ENCODE measurements around the gene AHDC1.

Gene AHDC1

DNA sequence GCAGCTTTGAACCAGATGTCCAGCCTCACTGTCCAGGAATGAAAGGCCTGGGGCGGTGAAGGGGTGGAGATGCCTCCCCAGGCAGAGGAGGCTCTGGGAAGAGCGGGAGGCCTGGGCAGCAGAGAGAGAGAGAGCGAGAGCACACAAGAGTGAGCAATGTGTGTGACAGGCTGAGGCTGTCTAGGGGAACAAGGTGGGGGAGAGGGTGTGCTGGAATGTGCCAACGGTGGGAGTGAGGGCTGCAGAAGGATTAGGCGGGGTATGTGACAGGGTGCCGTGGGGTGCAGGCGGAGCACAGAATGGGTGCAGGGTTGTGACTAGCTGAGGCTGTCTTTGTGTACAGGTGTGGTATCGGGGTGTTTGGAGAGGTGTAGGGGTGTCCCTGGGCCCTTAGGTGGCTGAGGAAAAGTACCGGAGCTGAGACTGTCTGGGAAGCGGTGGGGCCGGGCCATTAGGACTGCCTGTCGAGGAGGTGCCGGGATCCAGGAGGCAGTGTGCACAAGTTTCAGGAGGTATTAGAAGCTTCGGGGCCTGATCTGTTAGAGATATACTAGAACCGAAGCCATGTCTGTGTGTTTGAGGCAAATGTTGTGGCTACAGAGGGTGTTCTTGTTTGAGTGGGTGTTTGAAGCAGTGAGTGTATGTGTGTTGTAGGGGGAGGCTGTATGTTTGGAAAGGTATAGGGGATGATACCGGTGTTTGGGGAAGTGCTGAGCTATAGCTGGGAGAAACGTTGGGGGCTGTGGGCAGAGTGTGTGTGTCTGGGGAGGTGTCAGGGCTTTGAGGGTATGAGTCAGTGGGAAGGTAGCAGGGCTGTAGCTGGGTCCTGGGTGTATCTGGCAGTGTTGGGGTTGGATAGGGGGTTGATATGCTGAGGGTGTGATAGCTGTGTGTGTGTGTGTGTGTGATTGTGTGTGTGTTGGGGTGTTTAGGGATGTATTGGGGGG, 9.1 kb downstream of the AHDC1 start:
- Histone ChIP-seq H3K4me1 (ENCODE audit: control insufficient read depth, insufficient read depth, low read length) (peaks cover 92% of the 10 kb centered on the region), H3K36me3 (ENCODE audit: control insufficient read depth, insufficient read depth, low read length) (no peaks in the 10 kb centered on the region), H3K27ac (ENCODE audit: low read depth, low read length) (no peak overlapping the region), H3K4me3 (ENCODE audit: low read depth, low read length) (no peak overlapping the region), H3K27me3 (ENCODE audit: control insufficient read depth, insufficient read depth, low read length) (no peaks in the 10 kb centered on the region), H3K9me3 (ENCODE audit: control insufficient read depth, insufficient read depth, low read depth, low read length) (no peaks in the 10 kb centered on the region), H3K9ac (ENCODE audit: low read length) (peak overlapping the region; percentile 2)

DNA sequence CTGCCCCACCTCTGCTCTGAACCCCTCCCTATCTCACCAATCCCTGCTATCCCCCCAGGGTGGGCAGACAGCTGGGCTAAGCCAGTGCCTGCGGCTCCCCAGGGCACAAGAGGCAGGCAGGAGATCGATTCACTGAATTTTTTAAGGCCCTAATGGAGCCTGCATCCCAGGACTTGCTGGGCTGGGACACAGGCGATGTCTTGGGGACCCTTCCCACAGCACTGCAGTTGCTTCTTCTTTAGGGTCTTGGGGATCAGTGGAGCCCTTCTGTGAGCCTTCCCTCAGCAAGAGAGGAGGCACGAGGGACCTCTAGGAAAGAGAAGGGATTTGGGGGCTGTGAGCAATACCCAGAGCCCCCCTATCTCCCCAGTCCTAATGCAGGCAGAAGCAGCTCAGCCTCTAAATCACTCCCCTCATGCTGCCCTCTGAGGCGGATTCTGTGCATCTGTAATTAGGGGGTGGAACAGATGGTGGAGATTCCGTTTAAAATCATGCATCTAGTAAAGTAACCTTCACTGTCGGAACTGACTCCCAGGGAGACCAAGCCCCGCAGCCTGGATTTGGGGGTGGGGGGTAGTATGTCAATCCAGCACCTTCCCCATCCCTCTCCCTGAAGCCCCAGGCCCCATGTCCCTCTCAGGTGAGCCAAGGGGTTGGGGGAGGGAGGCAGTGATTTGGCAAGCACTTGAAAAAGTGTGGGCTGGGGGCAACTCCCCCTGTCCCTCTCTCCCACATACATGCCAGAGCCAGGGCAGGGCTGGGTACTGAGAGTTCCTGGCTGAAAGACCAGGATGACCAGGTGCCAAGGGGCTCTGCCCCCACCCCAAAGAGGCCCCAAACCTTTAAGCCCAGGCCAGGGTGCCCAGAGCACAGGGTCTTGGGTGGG, 10.0 kb downstream of the AHDC1 start:
- no peak overlapping the region for H3K27ac ChIP-seq (ENCODE audit: low read depth, low read length)
- no peaks in the 10 kb centered on the region for H3K27me3 ChIP-seq (ENCODE audit: control insufficient read depth, insufficient read depth, low read length)
- H3K4me1 ChIP-seq (ENCODE audit: control insufficient read depth, insufficient read depth, low read length) = peaks cover 84% of the 10 kb centered on the region
- H3K4me3 ChIP-seq (ENCODE audit: low read depth, low read length) = peak overlapping the region; percentile 50
- H3K9me3 ChIP-seq (ENCODE audit: control insufficient read depth, insufficient read depth, low read depth, low read length) = no peaks in the 10 kb centered on the region
- H3K36me3 ChIP-seq (ENCODE audit: control insufficient read depth, insufficient read depth, low read length) = 0 out of 2 replicates have a peak, but pooled peaks cover 4% of the 10 kb centered on the region
- no peak overlapping the region for H3K9ac ChIP-seq (ENCODE audit: low read length)

DNA sequence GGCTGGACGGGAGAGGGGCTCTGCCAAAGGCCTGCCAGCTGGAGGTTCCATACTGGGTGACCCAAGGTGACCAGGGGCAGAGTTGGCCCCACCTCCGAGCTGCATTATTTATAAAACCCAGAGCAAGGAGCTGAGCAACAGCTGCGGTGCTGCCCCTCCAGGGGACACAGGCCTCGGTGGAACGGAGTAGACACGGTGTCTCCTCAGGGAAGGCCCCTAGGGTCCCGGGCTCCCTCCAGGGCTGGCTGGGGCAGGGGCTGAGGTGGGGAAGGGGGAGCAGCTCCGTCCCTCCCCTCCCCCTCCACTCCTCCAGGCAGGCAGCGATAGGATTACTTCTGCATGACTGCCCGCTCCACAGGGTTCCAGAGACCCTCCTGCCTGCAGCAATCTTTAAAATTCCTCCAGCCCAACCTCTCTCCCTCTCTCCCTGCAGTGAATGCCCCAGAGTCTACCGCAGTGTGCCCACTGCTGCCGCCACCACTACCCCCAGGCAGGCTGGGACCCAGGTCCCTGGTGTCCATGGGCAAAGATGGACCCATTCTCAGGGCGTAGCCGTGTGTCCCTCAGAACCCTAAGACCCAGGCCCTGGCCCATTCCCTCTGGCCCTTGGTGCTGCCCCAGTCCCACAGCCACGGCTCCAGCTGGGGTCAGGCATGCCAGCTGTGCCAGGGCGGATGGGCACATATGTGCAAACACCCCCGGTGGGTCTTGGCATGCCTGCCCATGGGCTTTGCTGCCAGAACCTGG, 10.8 kb downstream of the AHDC1 start:
- Histone ChIP-seq H3K9ac (ENCODE audit: low read length) (peak overlapping the region; percentile 50), H3K4me3 (ENCODE audit: low read depth, low read length) (peak overlapping the region; percentile 50), H3K27me3 (ENCODE audit: control insufficient read depth, insufficient read depth, low read length) (no peaks in the 10 kb centered on the region), H3K9me3 (ENCODE audit: control insufficient read depth, insufficient read depth, low read depth, low read length) (no peaks in the 10 kb centered on the region), H3K27ac (ENCODE audit: low read depth, low read length) (peak overlapping the region; percentile 83; the same call in 1 of the 2 replicates), H3K36me3 (ENCODE audit: control insufficient read depth, insufficient read depth, low read length) (peaks cover 9% of the 10 kb centered on the region; the same call in 1 of the 2 replicates), H3K4me1 (ENCODE audit: control insufficient read depth, insufficient read depth, low read length) (peaks cover 76% of the 10 kb centered on the region)

DNA sequence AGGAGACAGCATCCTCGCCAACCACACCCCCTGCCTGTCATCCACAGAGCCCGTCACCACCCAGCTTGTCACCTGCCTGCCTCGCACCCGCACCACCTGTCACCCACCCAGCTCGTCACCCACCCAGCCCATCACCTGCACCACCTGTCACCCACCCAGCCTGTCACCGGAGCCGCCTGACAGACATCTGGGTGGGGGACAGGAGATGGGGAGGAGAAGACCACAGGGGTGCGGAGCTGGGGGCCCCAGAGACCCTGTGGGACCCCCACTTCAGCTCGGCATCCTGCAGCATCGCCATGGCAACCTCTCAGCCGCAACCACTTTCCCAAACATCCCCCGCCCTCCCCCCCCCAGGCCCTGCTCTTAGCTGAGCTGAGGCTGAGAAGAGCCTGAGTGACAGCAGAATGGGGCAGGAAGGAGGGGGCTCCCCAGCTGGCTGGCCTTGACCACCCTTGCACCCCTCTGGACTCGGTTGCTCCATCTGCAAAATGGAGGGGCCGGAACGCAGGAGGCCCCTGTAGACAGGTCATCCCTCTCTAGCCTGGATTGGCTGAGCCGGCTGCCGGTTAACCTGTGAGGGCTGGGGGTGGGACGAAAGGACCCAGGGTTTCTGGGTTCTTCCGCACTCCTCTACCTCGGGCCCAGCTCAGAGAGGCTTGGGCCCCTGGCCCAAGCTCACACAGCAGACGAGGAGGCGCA, 11.6 kb downstream of the AHDC1 start:
- Histone ChIP-seq H3K4me3 (ENCODE audit: low read depth, low read length) (peak overlapping the region; percentile 50), H3K4me1 (ENCODE audit: control insufficient read depth, insufficient read depth, low read length) (peaks cover 68% of the 10 kb centered on the region), H3K27me3 (ENCODE audit: control insufficient read depth, insufficient read depth, low read length) (no peaks in the 10 kb centered on the region), H3K9ac (ENCODE audit: low read length) (peak overlapping the region; percentile 35), H3K36me3 (ENCODE audit: control insufficient read depth, insufficient read depth, low read length) (peaks cover 9% of the 10 kb centered on the region; the same call in 1 of the 2 replicates), H3K27ac (ENCODE audit: low read depth, low read length) (peak overlapping the region; percentile 83; the same call in 1 of the 2 replicates), H3K9me3 (ENCODE audit: control insufficient read depth, insufficient read depth, low read depth, low read length) (no peaks in the 10 kb centered on the region)

DNA sequence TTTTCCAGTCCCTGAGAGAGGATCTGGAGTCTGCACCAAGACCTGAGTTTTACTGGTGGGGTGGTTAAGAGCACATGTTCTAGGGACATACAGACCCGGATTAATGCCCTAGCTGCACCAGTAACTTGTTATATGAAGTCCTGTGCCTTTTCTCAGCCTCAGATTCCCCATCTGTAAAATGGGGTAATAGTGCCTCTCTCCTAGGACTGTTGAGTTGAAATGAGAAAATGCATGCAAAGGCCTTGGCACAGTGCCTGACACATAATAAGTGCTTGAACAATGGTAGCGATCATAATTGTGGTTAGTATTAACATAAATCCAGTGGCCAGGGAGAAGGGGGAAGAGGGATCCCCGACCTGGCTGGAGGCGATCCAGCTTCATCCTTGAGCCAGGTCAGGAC, 12.3 kb downstream of the AHDC1 start:
- no peak overlapping the region for H3K4me3 ChIP-seq (ENCODE audit: low read depth, low read length)
- peaks cover 65% of the 10 kb centered on the region for H3K4me1 ChIP-seq (ENCODE audit: control insufficient read depth, insufficient read depth, low read length)
- no peaks in the 10 kb centered on the region for H3K9me3 ChIP-seq (ENCODE audit: control insufficient read depth, insufficient read depth, low read depth, low read length)
- H3K36me3 ChIP-seq (ENCODE audit: control insufficient read depth, insufficient read depth, low read length) = peaks cover 9% of the 10 kb centered on the region; the same call in 1 of the 2 replicates
- H3K27me3 ChIP-seq (ENCODE audit: control insufficient read depth, insufficient read depth, low read length) = no peaks in the 10 kb centered on the region
- no peak overlapping the region for H3K27ac ChIP-seq (ENCODE audit: low read depth, low read length)
- H3K9ac ChIP-seq (ENCODE audit: low read length) = no peak overlapping the region

DNA sequence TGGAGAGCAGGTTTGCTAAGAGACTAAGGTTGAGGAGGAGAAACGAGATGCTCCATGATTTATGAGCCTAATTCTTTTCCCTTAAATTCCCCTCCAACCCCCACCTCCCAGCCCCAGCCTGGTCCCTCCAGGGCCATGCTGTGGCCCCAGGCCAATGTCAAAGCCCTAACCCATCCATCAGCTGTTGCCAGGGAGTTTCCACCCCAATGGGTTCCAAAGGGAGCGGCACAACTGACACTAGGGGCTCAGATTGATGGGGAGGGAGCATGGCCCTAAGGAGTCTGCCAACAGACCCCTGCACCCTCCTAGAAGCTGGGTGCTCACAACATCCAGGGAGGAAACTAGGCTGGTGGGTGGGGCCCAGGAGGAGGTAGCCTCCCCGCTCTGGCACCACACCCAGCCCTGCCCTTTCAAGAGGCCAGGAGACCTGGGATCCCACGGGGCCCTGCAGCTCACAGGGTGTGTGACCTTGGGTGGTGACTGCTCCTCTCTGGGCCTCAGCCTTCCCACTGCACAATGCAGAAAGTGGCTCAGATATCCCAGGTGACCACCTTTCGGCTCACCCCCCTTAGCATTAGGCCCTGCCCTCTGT, 12.9 kb downstream of the AHDC1 start:
- Histone ChIP-seq H3K9me3 (ENCODE audit: control insufficient read depth, insufficient read depth, low read depth, low read length) (no peaks in the 10 kb centered on the region), H3K27ac (ENCODE audit: low read depth, low read length) (no peak overlapping the region), H3K36me3 (ENCODE audit: control insufficient read depth, insufficient read depth, low read length) (peaks cover 9% of the 10 kb centered on the region; the same call in 1 of the 2 replicates), H3K4me3 (ENCODE audit: low read depth, low read length) (no peak overlapping the region), H3K27me3 (ENCODE audit: control insufficient read depth, insufficient read depth, low read length) (no peaks in the 10 kb centered on the region), H3K4me1 (ENCODE audit: control insufficient read depth, insufficient read depth, low read length) (peaks cover 59% of the 10 kb centered on the region), H3K9ac (ENCODE audit: low read length) (no peak overlapping the region)

DNA sequence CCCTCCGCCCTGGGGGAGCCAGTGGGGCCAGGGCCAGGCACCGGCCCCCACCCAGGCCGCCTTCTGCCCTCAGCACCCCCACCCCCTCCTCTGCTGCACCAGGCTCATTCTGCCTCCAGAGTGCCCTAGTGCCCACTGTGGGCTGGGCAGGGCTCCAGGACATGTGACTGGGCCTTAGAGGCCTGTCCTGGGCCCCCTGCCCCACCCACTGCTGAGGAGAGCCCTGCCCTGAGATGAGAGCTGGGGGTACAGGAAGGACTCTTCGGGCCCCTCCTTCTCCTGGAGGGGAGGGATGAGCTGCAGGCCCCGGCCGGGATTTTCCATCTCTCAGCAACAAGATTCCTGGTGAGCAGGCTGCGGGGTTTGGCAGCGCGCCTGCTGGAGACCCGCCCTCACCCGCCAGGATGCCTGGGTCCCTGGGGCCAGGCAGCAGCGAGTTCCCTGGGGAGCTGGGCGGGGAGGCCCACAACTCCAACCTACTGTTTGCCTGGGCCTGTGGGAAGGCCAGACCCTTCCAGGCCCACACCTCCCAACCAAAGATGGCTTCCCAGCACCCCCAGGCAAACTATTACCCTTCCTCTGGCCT, 14.0 kb downstream of the AHDC1 start:
- peaks cover 48% of the 10 kb centered on the region for H3K4me1 ChIP-seq (ENCODE audit: control insufficient read depth, insufficient read depth, low read length)
- no peaks in the 10 kb centered on the region for H3K27me3 ChIP-seq (ENCODE audit: control insufficient read depth, insufficient read depth, low read length)
- peaks cover 9% of the 10 kb centered on the region; the same call in 1 of the 2 replicates for H3K36me3 ChIP-seq (ENCODE audit: control insufficient read depth, insufficient read depth, low read length)
- no peak overlapping the region for H3K9ac ChIP-seq (ENCODE audit: low read length)
- H3K9me3 ChIP-seq (ENCODE audit: control insufficient read depth, insufficient read depth, low read depth, low read length) = no peaks in the 10 kb centered on the region
- no peak overlapping the region for H3K4me3 ChIP-seq (ENCODE audit: low read depth, low read length)
- H3K27ac ChIP-seq (ENCODE audit: low read depth, low read length) = no peak overlapping the region

DNA sequence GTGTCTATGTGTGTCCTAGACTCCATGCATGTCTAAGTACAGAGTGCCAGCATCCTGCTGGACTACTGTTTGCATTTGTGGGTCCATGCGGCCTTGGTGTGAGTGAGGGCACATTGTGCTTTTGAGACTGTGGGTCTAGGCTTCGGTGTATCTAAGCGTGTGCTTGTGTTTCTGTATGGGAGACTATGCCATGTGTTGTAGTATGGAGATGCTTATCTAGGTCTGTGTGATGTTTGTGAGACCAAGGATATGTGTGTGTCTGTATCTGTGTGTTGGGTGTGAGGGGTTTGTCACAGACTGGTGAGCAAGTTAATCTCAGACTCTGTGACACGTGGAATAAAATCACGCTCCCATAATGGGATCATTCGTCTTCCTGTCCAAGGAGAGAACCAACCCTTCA, 14.5 kb downstream of the AHDC1 start:
- Histone ChIP-seq H3K27me3 (ENCODE audit: control insufficient read depth, insufficient read depth, low read length) (no peaks in the 10 kb centered on the region), H3K4me1 (ENCODE audit: control insufficient read depth, insufficient read depth, low read length) (peaks cover 43% of the 10 kb centered on the region), H3K4me3 (ENCODE audit: low read depth, low read length) (no peak overlapping the region), H3K36me3 (ENCODE audit: control insufficient read depth, insufficient read depth, low read length) (peaks cover 9% of the 10 kb centered on the region; the same call in 1 of the 2 replicates), H3K9ac (ENCODE audit: low read length) (no peak overlapping the region), H3K9me3 (ENCODE audit: control insufficient read depth, insufficient read depth, low read depth, low read length) (no peaks in the 10 kb centered on the region), H3K27ac (ENCODE audit: low read depth, low read length) (no peak overlapping the region)

DNA sequence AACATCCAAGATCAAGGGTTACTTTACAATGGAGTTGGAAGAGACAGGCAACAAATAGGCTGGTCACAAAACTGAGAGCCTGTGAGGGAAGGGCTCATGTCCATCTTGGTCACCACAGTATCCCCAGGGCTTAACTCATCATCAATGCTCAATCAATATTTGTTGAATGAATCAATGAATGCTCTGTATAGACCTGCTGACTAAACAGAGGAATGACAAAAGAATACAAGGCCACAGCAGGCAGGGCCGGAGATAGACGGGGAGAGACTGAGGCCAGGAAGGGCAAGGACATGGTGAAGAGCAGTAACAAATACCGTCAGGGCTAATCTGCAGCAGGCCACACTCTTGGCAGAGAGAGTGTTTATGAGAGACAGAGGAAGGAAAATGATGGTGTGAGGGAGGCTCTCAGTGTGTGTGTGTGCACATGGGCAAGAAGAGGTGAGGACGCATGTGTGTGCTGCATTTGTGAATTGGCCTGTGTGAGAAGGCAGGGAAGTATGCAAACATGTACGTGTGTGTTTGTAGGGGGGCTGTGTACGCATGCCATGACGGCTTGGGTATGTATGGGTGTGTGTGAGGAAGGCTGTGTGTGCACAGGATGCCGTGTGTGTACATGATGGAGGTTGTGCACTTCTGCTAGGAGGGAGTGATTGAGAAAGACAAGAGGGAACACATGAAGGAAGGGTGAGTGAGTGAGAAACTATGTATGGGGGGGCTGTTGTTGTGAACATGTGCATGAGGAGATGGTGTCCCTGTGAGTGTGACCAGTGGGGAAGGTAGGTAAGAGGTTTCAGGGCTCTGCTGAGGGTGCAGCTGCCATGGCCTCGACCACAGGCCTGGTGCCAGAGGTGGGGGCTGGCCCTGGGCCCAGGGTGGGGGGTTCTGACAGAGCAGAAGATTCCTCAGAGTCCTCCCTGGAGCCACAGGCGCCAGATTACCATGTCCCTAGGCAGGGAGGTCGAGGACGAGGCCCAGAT, 15.4 kb downstream of the AHDC1 start:
- Histone ChIP-seq H3K27me3 (ENCODE audit: control insufficient read depth, insufficient read depth, low read length) (no peaks in the 10 kb centered on the region), H3K27ac (ENCODE audit: low read depth, low read length) (no peak overlapping the region), H3K4me3 (ENCODE audit: low read depth, low read length) (no peak overlapping the region), H3K9me3 (ENCODE audit: control insufficient read depth, insufficient read depth, low read depth, low read length) (no peaks in the 10 kb centered on the region), H3K4me1 (ENCODE audit: control insufficient read depth, insufficient read depth, low read length) (peaks cover 34% of the 10 kb centered on the region), H3K9ac (ENCODE audit: low read length) (no peak overlapping the region), H3K36me3 (ENCODE audit: control insufficient read depth, insufficient read depth, low read length) (peaks cover 9% of the 10 kb centered on the region; the same call in 1 of the 2 replicates)

Data from HUES6 (cell line).